OCI-LY7 (cell line): ENCODE results near the gene C12orf57.

ENCODE experiments used
- CTCF ChIP-seq: fragments of 200-600 bp; sonication (generic); conservative IDR thresholded peaks from 2 replicates; pipeline ENCODE4 v1.5.1; 2014; ENCODE audit warnings: mild to moderate bottlenecking, antibody characterized with exemption, low read length, moderate library complexity, mixed read lengths
- EZH2phosphoT487 ChIP-seq: fragments of 200-600 bp; sonication (generic); IDR thresholded peaks from 2 replicates; pipeline ENCODE4 v1.6.1; 2018; ENCODE audit warnings: low read depth, borderline replicate concordance, mild to moderate bottlenecking, mixed run types, antibody characterized with exemption, low read length, moderate library complexity, mixed read lengths

DNA sequence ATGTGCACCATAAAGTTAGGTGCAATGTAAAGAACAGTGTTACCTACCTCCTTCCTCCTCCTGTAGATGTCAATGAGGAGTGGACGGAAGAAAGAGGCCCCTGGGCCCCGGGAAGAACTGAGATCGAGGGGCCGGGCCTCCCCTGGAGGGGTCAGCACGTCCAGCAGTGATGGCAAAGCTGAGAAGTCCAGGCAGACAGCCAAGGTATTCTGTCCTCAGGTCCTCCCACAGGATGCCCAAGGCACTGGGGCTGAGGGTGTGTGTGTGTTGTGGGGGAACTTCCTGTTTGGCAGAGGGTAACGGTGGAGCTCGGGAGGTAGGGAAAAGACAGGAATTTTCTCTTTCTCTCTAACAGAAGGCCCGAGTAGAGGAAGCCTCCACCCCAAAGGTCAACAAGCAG, 9.7 kb upstream of the C12orf57 start:
- TF ChIP-seq CTCF (no peak), EZH2phosphoT487 (no peak)
